Central memory CD4-positive, alpha-beta T cell (primary cell): ENCODE measurements around the gene CYB5R4.
"Not testable (repeated sequence)": the region's sequence is repeated elsewhere in the genome, so short reads cannot be mapped to it uniquely, and the experiment has no call there.

ENCODE experiments used
- DNase-seq: peaks from one replicate; pipeline ENCODE4 v3.0.0; 2022

CYB5R4 gene

GRCh38 chr6:83914953-83915352 is 55.5 kb downstream of the CYB5R4 start:
- DNase-seq: no peak

GRCh38 chr6:83917001-83917400 is 57.5 kb downstream of the CYB5R4 start:
- DNase-seq: no peak

- DNase-seq: no peak
Observed at GRCh38 chr6:83920017-83920416, 60.5 kb downstream of the CYB5R4 start.

GRCh38 chr6:83921315-83921714 is 61.8 kb downstream of the CYB5R4 start:
- DNase-seq: no peak

GRCh38 chr6:83927470-83927869 is 68.0 kb downstream of the CYB5R4 start:
- DNase-seq: no peak

- DNase-seq: no peak
Observed at GRCh38 chr6:83928286-83928685, 68.8 kb downstream of the CYB5R4 start.

GRCh38 chr6:83946201-83946833 is 86.8 kb downstream of the CYB5R4 start:
- DNase-seq: not testable (repeated sequence)

GRCh38 chr6:83947983-83948382 is 88.5 kb downstream of the CYB5R4 start:
- DNase-seq: not testable (repeated sequence)

- no peak for DNase-seq
Observed at GRCh38 chr6:83948851-83949250, 89.4 kb downstream of the CYB5R4 start.

- not testable (repeated sequence) for DNase-seq
Observed at GRCh38 chr6:83951423-83951822, 91.9 kb downstream of the CYB5R4 start.

- DNase-seq: no peak
Observed at GRCh38 chr6:83952830-83953229, 93.3 kb downstream of the CYB5R4 start.

- no peak for DNase-seq
Observed at GRCh38 chr6:83954371-83954770, 94.9 kb downstream of the CYB5R4 start.

GRCh38 chr6:83958241-83958685 is 98.8 kb downstream of the CYB5R4 start:
- DNase-seq: no peak

- no peak for DNase-seq
Observed at GRCh38 chr6:83960664-83961063, 101.2 kb downstream of the CYB5R4 start.

- no peak for DNase-seq
Observed at GRCh38 chr6:83962582-83962981, 103.1 kb downstream of the CYB5R4 start.

- no peak for DNase-seq
Observed at GRCh38 chr6:83966539-83966938, 107.0 kb downstream of the CYB5R4 start.

- DNase-seq: no peak
Observed at GRCh38 chr6:83970582-83970981, 111.1 kb downstream of the CYB5R4 start.

- DNase-seq: no peak
Observed at GRCh38 chr6:83974409-83975050, 115.0 kb downstream of the CYB5R4 start.

GRCh38 chr6:83976037-83976755 is 116.7 kb downstream of the CYB5R4 start:
- no peak for DNase-seq

- no peak for DNase-seq
Observed at GRCh38 chr6:83976871-83977270, 117.4 kb downstream of the CYB5R4 start.

- DNase-seq: no peak
Observed at GRCh38 chr6:83978324-83978734, 118.8 kb downstream of the CYB5R4 start.

GRCh38 chr6:83978997-83979396 is 119.5 kb downstream of the CYB5R4 start:
- DNase-seq: no peak

GRCh38 chr6:83984411-83984810 is 124.9 kb downstream of the CYB5R4 start:
- DNase-seq: no peak

- DNase-seq: no peak
Observed at GRCh38 chr6:83985308-83985713, 125.8 kb downstream of the CYB5R4 start.
